ENCODE measurements around the gene NPY1R.

The NPY1R gene

GRCh38 chr4:163367651-163368050 lies 35.3 kb upstream of the NPY1R start:
- Histone ChIP-seq H3K27ac (ENCODE audit: low read length) (no peak overlapping the region), H3K4me3 (ENCODE audit: low read length) (no peak overlapping the region), H3K36me3 (replicated peaks; ENCODE audit: low read depth, low read length) (no peaks in the 10 kb centered on the region), H3K4me2 (ENCODE audit: low read length) (no peak overlapping the region), H3K9ac (ENCODE audit: low read length) (no peak overlapping the region), H3K9me3 (ENCODE audit: insufficient read depth, low read length) (no peaks in the 10 kb centered on the region), H2AFZ (ENCODE audit: low read depth, low read length) (no peak overlapping the region), H3K79me2 (ENCODE audit: low read length) (no peaks in the 10 kb centered on the region), H4K20me1 (ENCODE audit: insufficient read depth, low read length) (no peaks in the 10 kb centered on the region), H3K27me3 (ENCODE audit: low read depth, low read length) (no peaks in the 10 kb centered on the region), H3K4me1 (ENCODE audit: low read length) (no peaks in the 10 kb centered on the region)
- TF ChIP-seq CTCF (IDR thresholded peaks at IDR 0.05; ENCODE audit: low read depth, low read length) (no peak), EZH2phosphoT487 (IDR thresholded peaks at IDR 0.05; ENCODE audit: low read depth) (no peak)

- Histone ChIP-seq H2AFZ (ENCODE audit: low read depth, low read length) (no peak overlapping the region), H3K27me3 (ENCODE audit: low read depth, low read length) (no peaks in the 10 kb centered on the region), H3K36me3 (replicated peaks; ENCODE audit: low read depth, low read length) (no peaks in the 10 kb centered on the region), H3K4me2 (ENCODE audit: low read length) (no peak overlapping the region), H3K27ac (ENCODE audit: low read length) (no peak overlapping the region), H3K9ac (ENCODE audit: low read length) (no peak overlapping the region), H4K20me1 (ENCODE audit: insufficient read depth, low read length) (no peaks in the 10 kb centered on the region), H3K4me3 (ENCODE audit: low read length) (no peak overlapping the region), H3K9me3 (ENCODE audit: insufficient read depth, low read length) (no peaks in the 10 kb centered on the region), H3K79me2 (ENCODE audit: low read length) (no peaks in the 10 kb centered on the region), H3K4me1 (ENCODE audit: low read length) (no peaks in the 10 kb centered on the region)
- TF ChIP-seq EZH2phosphoT487 (IDR thresholded peaks at IDR 0.05; ENCODE audit: low read depth) (no peak), CTCF (IDR thresholded peaks at IDR 0.05; ENCODE audit: low read depth, low read length) (0 out of 2 replicates have a peak, but pooled peaks have one; percentile 6)
Measured at GRCh38 chr4:163356104-163356503, 23.7 kb upstream of the NPY1R start.

GRCh38 chr4:163353054-163353453 lies 20.7 kb upstream of the NPY1R start:
- no peak overlapping the region for H2AFZ ChIP-seq (ENCODE audit: low read depth, low read length)

GRCh38 chr4:163350672-163351071 lies 18.3 kb upstream of the NPY1R start:
- no peaks in the 10 kb centered on the region for H4K20me1 ChIP-seq (ENCODE audit: insufficient read depth, low read length)
- no peaks in the 10 kb centered on the region for H3K9me3 ChIP-seq (ENCODE audit: insufficient read depth, low read length)
- no peaks in the 10 kb centered on the region for H3K27me3 ChIP-seq (ENCODE audit: low read depth, low read length)
- H3K36me3 ChIP-seq (replicated peaks; ENCODE audit: low read depth, low read length) = no peaks in the 10 kb centered on the region
- H3K79me2 ChIP-seq (ENCODE audit: low read length) = no peaks in the 10 kb centered on the region
- no peak overlapping the region for H3K4me3 ChIP-seq (ENCODE audit: low read length)
- H3K4me2 ChIP-seq (ENCODE audit: low read length) = no peak overlapping the region
- no peak overlapping the region for H2AFZ ChIP-seq (ENCODE audit: low read depth, low read length)
- H3K27ac ChIP-seq (ENCODE audit: low read length) = no peak overlapping the region
- no peak overlapping the region for H3K9ac ChIP-seq (ENCODE audit: low read length)
- no peak for TF ChIP-seq CTCF (IDR thresholded peaks at IDR 0.05; ENCODE audit: low read depth, low read length)
- no peak for TF ChIP-seq EZH2phosphoT487 (IDR thresholded peaks at IDR 0.05; ENCODE audit: low read depth)
- H3K4me1 ChIP-seq (ENCODE audit: low read length) = no peaks in the 10 kb centered on the region

More at GRCh38 chr4:163353054-163353453, 20.7 kb upstream of the NPY1R start:
- H3K9ac ChIP-seq (ENCODE audit: low read length) = no peak overlapping the region
- no peaks in the 10 kb centered on the region for H3K36me3 ChIP-seq (replicated peaks; ENCODE audit: low read depth, low read length)
- no peak overlapping the region for H3K27ac ChIP-seq (ENCODE audit: low read length)
- H3K27me3 ChIP-seq (ENCODE audit: low read depth, low read length) = no peaks in the 10 kb centered on the region
- H3K4me1 ChIP-seq (ENCODE audit: low read length) = no peaks in the 10 kb centered on the region
- no peaks in the 10 kb centered on the region for H4K20me1 ChIP-seq (ENCODE audit: insufficient read depth, low read length)
- H3K9me3 ChIP-seq (ENCODE audit: insufficient read depth, low read length) = no peaks in the 10 kb centered on the region
- no peaks in the 10 kb centered on the region for H3K79me2 ChIP-seq (ENCODE audit: low read length)
- no peak overlapping the region for H3K4me2 ChIP-seq (ENCODE audit: low read length)
- H3K4me3 ChIP-seq (ENCODE audit: low read length) = no peak overlapping the region
- TF ChIP-seq EZH2phosphoT487 (IDR thresholded peaks at IDR 0.05; ENCODE audit: low read depth) = no peak
- no peak for TF ChIP-seq CTCF (IDR thresholded peaks at IDR 0.05; ENCODE audit: low read depth, low read length)

All from OCI-LY3 (cell line).